ENCODE measurements around the gene CYP4F8. TPM values are rescaled to one million over a fixed set of nuclear protein-coding genes. Genes with fewer than 3 reads are reported as not detected.
A peak's percentile ranks its signal among the peaks of the same experiment; 100 is the strongest.

The CYP4F8 gene
- total RNA-seq, 4 donors from 2014 or later: 4.6 to 16.4 (median 9.1) TPM

- intact Hi-C loops (cut with DNase I; ENCODE audit: low total_unique reads): no loop called here
- 79 to 80% methylated on average over 10 of the region's 12 CpGs for whole genome bisulfite sequencing, 2 donors
- TF ChIP-seq CTCF (IDR thresholded peaks at IDR 0.05) (no peak), POLR2A (IDR thresholded peaks at IDR 0.05) (no peak)
- DNase-seq (ENCODE audit: low spot score in 2 of 2): peak in 1 of 2 donors; percentile 79
- no peak overlapping the region for H3K4me3 ChIP-seq (ENCODE audit: low read depth, poor library complexity, severe bottlenecking)
Measured at GRCh38 chr19:15583346-15583745, 31.7 kb upstream of the CYP4F8 start.

GRCh38 chr19:15584095-15584494 lies 30.9 kb upstream of the CYP4F8 start:
- intact Hi-C loops (cut with DNase I; ENCODE audit: low total_unique reads): no loop called here
- 35 to 49% methylated on average over 8 of the region's 10 CpGs for WGBS, 2 donors
- TF ChIP-seq CTCF (IDR thresholded peaks at IDR 0.05) (no peak), POLR2A (IDR thresholded peaks at IDR 0.05) (no peak)
- H3K4me3 ChIP-seq (ENCODE audit: low read depth, poor library complexity, severe bottlenecking): no peak overlapping the region
- peak in 1 of 2 donors; percentile 28 for DNase-seq (ENCODE audit: low spot score in 2 of 2)

- WGBS, 2 donors: 7% methylated on average over 23 to 34 of the region's 35 CpGs
- DNase-seq (ENCODE audit: low spot score in 2 of 2): peak; percentile 65 to 95
- intact Hi-C loops (cut with DNase I; ENCODE audit: low total_unique reads): no loop called here
- no peak overlapping the region for H3K4me3 ChIP-seq (ENCODE audit: low read depth, poor library complexity, severe bottlenecking)
- TF ChIP-seq CTCF (IDR thresholded peaks at IDR 0.05) (peak in 1 of 3 donors; percentile 56), POLR2A (IDR thresholded peaks at IDR 0.05) (no peak)
Measured at GRCh38 chr19:15584541-15585115, 30.4 kb upstream of the CYP4F8 start.

- WGBS, 2 donors: 70 to 84% methylated on average over 9 of the region's 9 CpGs
- intact Hi-C loops (cut with DNase I; ENCODE audit: low total_unique reads): no loop called here
- H3K4me3 ChIP-seq (ENCODE audit: low read depth, poor library complexity, severe bottlenecking): no peak overlapping the region
- TF ChIP-seq POLR2A (IDR thresholded peaks at IDR 0.05): no peak
- DNase-seq (ENCODE audit: low spot score in 2 of 2): peak; percentile 26 to 84
Measured at GRCh38 chr19:15587663-15588062, 27.4 kb upstream of the CYP4F8 start.

GRCh38 chr19:15588265-15588664 lies 26.8 kb upstream of the CYP4F8 start:
- H3K4me3 ChIP-seq (ENCODE audit: low read depth, poor library complexity, severe bottlenecking): no peak overlapping the region
- TF ChIP-seq POLR2A (IDR thresholded peaks at IDR 0.05) (no peak), CTCF (IDR thresholded peaks at IDR 0.05) (no peak)
- DNase-seq (ENCODE audit: low spot score in 2 of 2): no peak
- intact Hi-C loops (cut with DNase I; ENCODE audit: low total_unique reads): no loop called here
- 38 to 50% methylated on average over 1 of the region's 1 CpG for WGBS, 2 donors

- H3K4me3 ChIP-seq (ENCODE audit: low read depth, poor library complexity, severe bottlenecking): no peak overlapping the region
- peak in 1 of 2 donors; percentile 70 for DNase-seq (ENCODE audit: low spot score in 2 of 2)
- no peak for TF ChIP-seq POLR2A (IDR thresholded peaks at IDR 0.05)
- no peak for TF ChIP-seq CTCF (IDR thresholded peaks at IDR 0.05)
- intact Hi-C loops (cut with DNase I; ENCODE audit: low total_unique reads): no loop called here
- 77 to 91% methylated on average over 5 of the region's 5 CpGs for WGBS, 2 donors
Measured at GRCh38 chr19:15589760-15590451, 25.1 kb upstream of the CYP4F8 start.

Measured in lower leg skin (tissue), 4 donors.